SK-N-SH (cell line): ENCODE measurements around the gene SERPINA9. TPM values are rescaled to one million over a fixed set of nuclear protein-coding genes. Genes with fewer than 3 reads are reported as not detected.

ENCODE experiments used
- CTCF ChIA-PET: fragments of 300-600, 350-600 bp; formaldehyde crosslinking; extraction: SDS; loops from one replicate; lab custom pipeline; 2021; lab: Yijun Ruan, JAX
- POLR2A ChIA-PET: fragments of 350-600 bp; sonication (Branson Sonifier 250); formaldehyde crosslinking; extraction: SDS; loops from one replicate; lab custom pipeline; 2020; ENCODE audit warnings: antibody characterized with exemption, inconsistent platforms; lab: Yijun Ruan, JAX
- DNase-seq: peaks from one replicate; pipeline ENCODE4 v3.0.0; 2012
- H2AFZ ChIP-seq: fragments of 200-600 bp; sonication (generic); 2 replicates; pipeline ENCODE4 v1.8.1; 2016; ENCODE audit warnings: antibody characterized with exemption, mild to moderate bottlenecking, low read depth
- H3F3A ChIP-seq: fragments of 200-600 bp; sonication (generic); replicated peaks from 2 replicates; pipeline ENCODE3; 2016; ENCODE audit warnings: antibody characterized with exemption, mild to moderate bottlenecking; ENCODE audit not compliant: insufficient read depth
- H3K27ac ChIP-seq, 2 experiments: fragments of 200-500 bp in 1 of 2; fragments of 200-600 bp in 1 of 2; sonication (Bioruptor generic) in 1 of 2; sonication (generic), shearing (Covaris generic) in 1 of 2; 2 replicates each; pipeline versions ENCODE4 v1.5.1 to v1.6.1; 2014 to 2016; ENCODE audit warnings: low read depth in 2 of 2, inconsistent platforms in 1 of 2, low read length in 1 of 2, mild to moderate bottlenecking in 1 of 2, mixed read lengths in 1 of 2
- H3K27me3 ChIP-seq: fragments of 200-600 bp; sonication (generic), shearing (Covaris generic); 2 replicates; pipeline ENCODE4 v1.6.1; 2016; ENCODE audit warnings: mixed run types; ENCODE audit not compliant: insufficient read depth
- H3K36me3 ChIP-seq, 2 experiments: fragments of 200-500 bp in 1 of 2; fragments of 200-600 bp in 1 of 2; sonication (Bioruptor generic) in 1 of 2; sonication (generic) in 1 of 2; replicated peaks in 1 of 2; 2 replicates each; pipeline versions ENCODE3 to v1.5.1; 2014 to 2016; ENCODE audit warnings: low read length in 1 of 2, mild to moderate bottlenecking in 1 of 2; ENCODE audit not compliant: insufficient read depth in 2 of 2, control insufficient read depth in 1 of 2
- H3K4me1 ChIP-seq, 2 experiments: fragments of 200-500 bp in 1 of 2; fragments of 200-600 bp in 1 of 2; sonication (Bioruptor generic) in 1 of 2; sonication (generic), shearing (Covaris generic) in 1 of 2; 2 replicates each; pipeline versions ENCODE4 v1.5.1 to v1.6.1; 2014 to 2016; ENCODE audit warnings: low read depth in 1 of 2, low read length in 1 of 2, mixed run types in 1 of 2; ENCODE audit not compliant: insufficient read depth in 2 of 2, control insufficient read depth in 1 of 2
- H3K4me2 ChIP-seq: fragments of 200-600 bp; sonication (generic), shearing (Covaris generic); 2 replicates; pipeline ENCODE4 v1.6.1; 2017; ENCODE audit warnings: mixed run types
- H3K4me3 ChIP-seq, 2 experiments: fragments of 200-500 bp in 1 of 2; fragments of 200-600 bp in 1 of 2; sonication (Bioruptor generic) in 1 of 2; sonication (generic), shearing (Covaris generic) in 1 of 2; 2 replicates each; pipeline versions ENCODE4 v1.5.1 to v1.8.1; 2014 to 2016; ENCODE audit warnings: low read depth in 2 of 2, inconsistent platforms in 1 of 2, low read length in 1 of 2, mild to moderate bottlenecking in 1 of 2, mixed read lengths in 1 of 2, moderate library complexity in 1 of 2
- H3K79me2 ChIP-seq: fragments of 200-600 bp; sonication (generic); 2 replicates; pipeline ENCODE4 v1.8.1; 2017; ENCODE audit warnings: mild to moderate bottlenecking; ENCODE audit not compliant: insufficient read depth
- H3K9ac ChIP-seq: fragments of 200-600 bp; sonication (generic); 2 replicates; pipeline ENCODE4 v1.6.1; 2017; ENCODE audit warnings: mixed run types
- H3K9me2 ChIP-seq: fragments of 200-600 bp; sonication (generic); 2 replicates; pipeline ENCODE4 v1.6.1; 2017; ENCODE audit warnings: mixed run types
- H3K9me3 ChIP-seq: fragments of 200-600 bp; sonication (generic); 2 replicates; pipeline ENCODE4 v1.6.1; 2017; ENCODE audit warnings: mixed run types, mild to moderate bottlenecking, moderate library complexity
- H4K20me1 ChIP-seq: fragments of 200-600 bp; sonication (generic); 2 replicates; pipeline ENCODE4 v1.6.1; 2017; ENCODE audit warnings: mild to moderate bottlenecking, mixed run types; ENCODE audit not compliant: insufficient read depth
- CHD2 ChIP-seq: fragments of 150-350 bp; IDR thresholded peaks from 2 replicates; pipeline ENCODE4 v1.6.1; 2018; ENCODE audit warnings: low read length; ENCODE audit not compliant: partially characterized antibody
- CTCF ChIP-seq: fragments of 200-600 bp; sonication (generic); IDR thresholded peaks from 2 replicates; pipeline ENCODE4 v1.6.1; 2017; ENCODE audit warnings: antibody characterized with exemption, mild to moderate bottlenecking, moderate library complexity
- EP300 ChIP-seq, 2 experiments: IDR thresholded peaks; 2 replicates each; pipeline versions ENCODE4 v1.4.0 to v1.6.1; 2012; ENCODE audit warnings: borderline replicate concordance in 1 of 2, low read depth in 1 of 2, low read length in 1 of 2
- GABPA ChIP-seq: IDR thresholded peaks from 2 replicates; pipeline ENCODE4 v1.4.0; 2012; ENCODE audit warnings: low read depth, mild to moderate bottlenecking
- MEF2A ChIP-seq: IDR thresholded peaks from 2 replicates; pipeline ENCODE4 v1.4.0; 2012; ENCODE audit warnings: low read depth, borderline replicate concordance
- NRF1 ChIP-seq: IDR thresholded peaks from 2 replicates; pipeline ENCODE4 v1.6.1; 2012; ENCODE audit warnings: low read depth, mild to moderate bottlenecking, low read length
- POLR2AphosphoS5 ChIP-seq: IDR thresholded peaks from 2 replicates; pipeline ENCODE4 v1.6.1; 2012; ENCODE audit warnings: low read depth, low read length
- RAD21 ChIP-seq: IDR thresholded peaks from 2 replicates; pipeline ENCODE4 v1.6.1; 2012; ENCODE audit warnings: mild to moderate bottlenecking, low read length
- RFX5 ChIP-seq: IDR thresholded peaks from 2 replicates; pipeline ENCODE4 v1.6.1; 2012; ENCODE audit warnings: mild to moderate bottlenecking, improper control_type of control experiment, low read length
- USF2 ChIP-seq: fragments of 150-350 bp; IDR thresholded peaks from 2 replicates; pipeline ENCODE4 v1.6.1; 2017; ENCODE audit warnings: antibody characterized with exemption, low read length, low read depth, borderline replicate concordance
- ZBTB33 ChIP-seq: IDR thresholded peaks from 2 replicates; pipeline ENCODE4 v1.4.0; 2012; ENCODE audit warnings: low read depth, borderline replicate concordance
- WGBS: methylation state at CpG from one replicate; pipeline ENCODE4 v1.1.6; 2017; ENCODE audit warnings: low lambda C conversion rate; 5-methylcytosine and 5-hydroxymethylcytosine counted together
- polyA plus RNA-seq, 3 experiments: library from polyadenylated mRNA; depleted of rRNA; stranded (reverse); fragments of >200 nt; gene quantifications; 2 replicates each; pipeline ENCODE4 v1.2.3, GENCODE V29; 2012

Gene SERPINA9
- polyA plus RNA-seq, 1 of the 3 experiments (the other 2 are of a cell fraction) = not detected

DNA sequence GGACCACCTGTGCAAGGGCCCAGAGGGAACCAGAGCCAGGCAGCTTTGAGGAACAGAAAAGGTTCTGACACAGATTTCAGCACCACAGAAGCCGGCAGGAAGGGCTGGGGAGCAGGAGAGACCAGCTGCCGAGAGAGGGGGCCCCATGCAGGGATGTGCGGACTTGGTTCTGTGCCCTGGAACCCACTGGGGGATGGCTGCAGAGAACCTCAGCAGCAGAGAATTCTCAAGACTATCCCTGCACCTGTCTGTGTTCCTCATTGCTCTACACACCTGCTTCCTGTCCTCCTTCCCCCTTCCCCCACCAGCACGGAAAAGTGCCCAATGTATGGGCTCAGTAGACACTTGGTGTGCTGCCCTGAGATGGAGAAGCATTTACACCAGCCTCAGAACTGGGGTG lies 3.2 kb downstream of the SERPINA9 start (continued):
- no peak for TF ChIP-seq ZBTB33
- TF ChIP-seq CHD2 = no peak
- no peak for TF ChIP-seq RFX5
- no peak for TF ChIP-seq USF2
- TF ChIP-seq, all 33 proteins: peak for 0

GRCh38 chr14:94471045-94471444 lies 5.0 kb downstream of the SERPINA9 start:
- no peaks in the 10 kb centered on the region for H3K79me2 ChIP-seq
- H3K9ac ChIP-seq = no peak overlapping the region
- no peaks in the 10 kb centered on the region for H3K4me1 ChIP-seq
- H3K36me3 ChIP-seq = no peaks in the 10 kb centered on the region
- no peaks in the 10 kb centered on the region for H3K9me2 ChIP-seq
- no peaks in the 10 kb centered on the region for H4K20me1 ChIP-seq
- no peak overlapping the region for H3K4me3 ChIP-seq
- POLR2A ChIA-PET = no interaction called here
- CTCF ChIA-PET = no interaction called here
- H3F3A ChIP-seq = no peaks in the 10 kb centered on the region
- no peaks in the 10 kb centered on the region for H3K9me3 ChIP-seq
- no peak overlapping the region for H3K4me2 ChIP-seq
- no peak overlapping the region for H3K27ac ChIP-seq
- 67% methylated on average over 2 of the region's 2 CpGs for WGBS
- no peak for TF ChIP-seq NRF1
- TF ChIP-seq EP300 (IDR thresholded peaks at IDR 0.05; ENCODE audit: borderline replicate concordance in 1 of 2, low read depth in 1 of 2, low read length in 1 of 2) = no peak
- no peak for TF ChIP-seq GABPA
- no peak for TF ChIP-seq RAD21
- no peak for TF ChIP-seq POLR2AphosphoS5
- no peak for TF ChIP-seq USF2
- no peak for TF ChIP-seq CTCF
- no peak for TF ChIP-seq MEF2A
- H3K27me3 ChIP-seq = peaks cover 15% of the 10 kb centered on the region; the same call in 1 of the 2 replicates
- no peak overlapping the region for H2AFZ ChIP-seq
- no peak for DNase-seq
